Measurements from ENCODE around the gene IGF1.

- TF ChIP-seq, protein P1, sequence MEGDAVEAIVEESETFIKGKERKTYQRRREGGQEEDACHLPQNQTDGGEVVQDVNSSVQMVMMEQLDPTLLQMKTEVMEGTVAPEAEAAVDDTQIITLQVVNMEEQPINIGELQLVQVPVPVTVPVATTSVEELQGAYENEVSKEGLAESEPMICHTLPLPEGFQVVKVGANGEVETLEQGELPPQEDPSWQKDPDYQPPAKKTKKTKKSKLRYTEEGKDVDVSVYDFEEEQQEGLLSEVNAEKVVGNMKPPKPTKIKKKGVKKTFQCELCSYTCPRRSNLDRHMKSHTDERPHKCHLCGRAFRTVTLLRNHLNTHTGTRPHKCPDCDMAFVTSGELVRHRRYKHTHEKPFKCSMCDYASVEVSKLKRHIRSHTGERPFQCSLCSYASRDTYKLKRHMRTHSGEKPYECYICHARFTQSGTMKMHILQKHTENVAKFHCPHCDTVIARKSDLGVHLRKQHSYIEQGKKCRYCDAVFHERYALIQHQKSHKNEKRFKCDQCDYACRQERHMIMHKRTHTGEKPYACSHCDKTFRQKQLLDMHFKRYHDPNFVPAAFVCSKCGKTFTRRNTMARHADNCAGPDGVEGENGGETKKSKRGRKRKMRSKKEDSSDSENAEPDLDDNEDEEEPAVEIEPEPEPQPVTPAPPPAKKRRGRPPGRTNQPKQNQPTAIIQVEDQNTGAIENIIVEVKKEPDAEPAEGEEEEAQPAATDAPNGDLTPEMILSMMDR (IDR thresholded peaks at IDR 0.05): no peak
- no peak for TF ChIP-seq POLR2A (IDR thresholded peaks at IDR 0.05)
These were observed 38.5 kb upstream of the IGF1 start for GRCh38 chr12:102518871-102519270.
